Stomach (tissue), 4 donors: ENCODE data around the gene CSMD2.

ENCODE experiments used
- EP300 ChIP-seq: sonication (generic); formaldehyde crosslinking; IDR thresholded peaks from one replicate; pipeline ENCODE4 v1.6.1; 2017; ENCODE audit warnings: antibody characterized with exemption
- POLR2A ChIP-seq, 4 donors: fragments of 450-650 bp; IDR thresholded peaks; one replicate each; pipeline ENCODE4 v1.6.1; 2016; ENCODE audit warnings: antibody characterized with exemption in 4 of 4, control low read depth in 2 of 4, mild to moderate bottlenecking in 1 of 4, moderate library complexity in 1 of 4
- POLR2AphosphoS5 ChIP-seq, 3 donors: sonication (generic); formaldehyde crosslinking; IDR thresholded peaks; one replicate each; pipeline ENCODE4 v1.6.1; 2016; ENCODE audit warnings: antibody characterized with exemption in 3 of 3
- TF ChIP-seq, protein P1 (sequence below), 7 experiments: fragments of 450-650 bp in 4 of 7; fragments of 200-600 bp in 3 of 7; sonication (generic) in 3 of 7; IDR thresholded peaks; one replicate each; pipeline ENCODE4 v1.5.1; 2016 to 2019; ENCODE audit warnings: antibody characterized with exemption in 7 of 7, control low read depth in 2 of 7, mild to moderate bottlenecking in 1 of 7

DNA sequence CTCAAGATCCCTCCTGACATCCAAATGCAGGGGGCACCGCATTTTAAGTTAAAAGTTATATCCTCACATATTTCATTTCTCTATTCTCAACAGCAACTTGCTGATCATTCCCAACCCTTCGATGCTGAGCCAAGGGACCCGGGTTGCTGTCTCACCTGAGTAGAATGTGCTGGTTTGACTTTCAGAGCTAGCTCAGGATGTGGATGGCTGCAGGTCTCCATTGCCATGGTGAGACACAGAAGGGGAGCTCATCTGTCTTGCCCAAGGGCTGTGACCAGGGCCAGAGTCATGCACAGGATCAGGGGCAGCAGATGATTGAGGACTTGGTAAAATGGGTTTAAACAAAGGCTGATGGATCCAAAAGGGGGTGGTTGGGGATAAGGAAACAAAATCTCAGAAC is 189.1 kb downstream of the CSMD2 start:
- TF ChIP-seq POLR2A (IDR thresholded peaks at IDR 0.05) (no peak), EP300 (no peak), POLR2AphosphoS5 (IDR thresholded peaks at IDR 0.05) (no peak)
- TF ChIP-seq, protein P1, sequence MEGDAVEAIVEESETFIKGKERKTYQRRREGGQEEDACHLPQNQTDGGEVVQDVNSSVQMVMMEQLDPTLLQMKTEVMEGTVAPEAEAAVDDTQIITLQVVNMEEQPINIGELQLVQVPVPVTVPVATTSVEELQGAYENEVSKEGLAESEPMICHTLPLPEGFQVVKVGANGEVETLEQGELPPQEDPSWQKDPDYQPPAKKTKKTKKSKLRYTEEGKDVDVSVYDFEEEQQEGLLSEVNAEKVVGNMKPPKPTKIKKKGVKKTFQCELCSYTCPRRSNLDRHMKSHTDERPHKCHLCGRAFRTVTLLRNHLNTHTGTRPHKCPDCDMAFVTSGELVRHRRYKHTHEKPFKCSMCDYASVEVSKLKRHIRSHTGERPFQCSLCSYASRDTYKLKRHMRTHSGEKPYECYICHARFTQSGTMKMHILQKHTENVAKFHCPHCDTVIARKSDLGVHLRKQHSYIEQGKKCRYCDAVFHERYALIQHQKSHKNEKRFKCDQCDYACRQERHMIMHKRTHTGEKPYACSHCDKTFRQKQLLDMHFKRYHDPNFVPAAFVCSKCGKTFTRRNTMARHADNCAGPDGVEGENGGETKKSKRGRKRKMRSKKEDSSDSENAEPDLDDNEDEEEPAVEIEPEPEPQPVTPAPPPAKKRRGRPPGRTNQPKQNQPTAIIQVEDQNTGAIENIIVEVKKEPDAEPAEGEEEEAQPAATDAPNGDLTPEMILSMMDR (IDR thresholded peaks at IDR 0.05): no peak
